HEK293 (cell line): ENCODE results near the gene FNDC1.

Experiments used
- CTCF ChIA-PET: fragments of 350-600 bp; formaldehyde crosslinking; extraction: SDS; loops from one replicate; lab custom pipeline; 2021; ENCODE audit warnings: antibody characterized with exemption; lab: Yijun Ruan, JAX
- POLR2A ChIA-PET: fragments of 300-600 bp; formaldehyde crosslinking; extraction: SDS; loops from one replicate; lab custom pipeline; 2020; ENCODE audit warnings: antibody characterized with exemption, inconsistent platforms; lab: Yijun Ruan, JAX
- H3K27ac ChIP-seq: fragments of 200-500 bp; sonication (Bioruptor generic); 2 replicates; pipeline ENCODE4 v1.5.1; 2014; ENCODE audit warnings: low read depth, low read length, control low read depth, inconsistent platforms; ENCODE audit errors: extremely low read depth
- H3K36me3 ChIP-seq, 2 experiments: fragments of 200-500 bp in 1 of 2; sonication (Bioruptor generic) in 1 of 2; 1 replicate in 1 of 2; 2 replicates in 1 of 2; pipeline ENCODE4 v1.5.1; 2014 to 2017; ENCODE audit warnings: inconsistent platforms in 2 of 2, low read length in 2 of 2; ENCODE audit not compliant: control insufficient read depth in 2 of 2, insufficient read depth in 1 of 2
- H3K4me1 ChIP-seq: fragments of 200-500 bp; sonication (Bioruptor generic); 2 replicates; pipeline ENCODE4 v1.5.1; 2014; ENCODE audit warnings: mild to moderate bottlenecking, low read length, inconsistent platforms; ENCODE audit not compliant: control insufficient read depth, insufficient read depth
- H3K4me3 ChIP-seq: 2 replicates; pipeline ENCODE4 v1.5.1; 2011; ENCODE audit warnings: low read depth, mild to moderate bottlenecking, control low read depth, low read length, moderate library complexity
- H3K9me3 ChIP-seq: fragments of 200-500 bp; sonication (Bioruptor generic); 2 replicates; pipeline ENCODE4 v1.5.1; 2014; ENCODE audit warnings: low read depth, low read length, inconsistent platforms; ENCODE audit not compliant: control insufficient read depth, insufficient read depth
- KLF10 ChIP-seq: fragments of 450-650 bp; IDR thresholded peaks from 2 replicates; pipeline ENCODE4 v1.5.1; 2018; ENCODE audit warnings: missing biosample characterization, mild to moderate bottlenecking, missing genetic modification characterization
- KLF8 ChIP-seq: fragments of 450-650 bp; formaldehyde crosslinking; IDR thresholded peaks from 2 replicates; pipeline ENCODE4 v1.5.1; 2016; ENCODE audit warnings: missing biosample characterization, missing genetic modification characterization
- MZF1 ChIP-seq: fragments of 450-650 bp; formaldehyde crosslinking; IDR thresholded peaks from 2 replicates; pipeline ENCODE4 v1.5.1; 2017; ENCODE audit warnings: missing biosample characterization, missing genetic modification characterization, borderline replicate concordance
- RBAK ChIP-seq: fragments of 450-650 bp; formaldehyde crosslinking; IDR thresholded peaks from 2 replicates; pipeline ENCODE4 v1.5.1; 2016; ENCODE audit warnings: missing biosample characterization, missing genetic modification characterization
- REPIN1 ChIP-seq: fragments of 450-650 bp; formaldehyde crosslinking; IDR thresholded peaks from 2 replicates; pipeline ENCODE4 v1.5.1; 2017; ENCODE audit warnings: missing biosample characterization, missing genetic modification characterization, low read depth
- ZBTB20 ChIP-seq: fragments of 450-650 bp; formaldehyde crosslinking; IDR thresholded peaks from 2 replicates; pipeline ENCODE4 v1.5.1; 2016; ENCODE audit warnings: missing biosample characterization, missing genetic modification characterization
- ZBTB49 ChIP-seq: fragments of 450-650 bp; formaldehyde crosslinking; IDR thresholded peaks from 2 replicates; pipeline ENCODE4 v1.5.1; 2016; ENCODE audit warnings: missing biosample characterization, missing genetic modification characterization, low read depth
- ZNF140 ChIP-seq: fragments of 450-650 bp; formaldehyde crosslinking; IDR thresholded peaks from 2 replicates; pipeline ENCODE4 v1.5.1; 2016; ENCODE audit warnings: missing biosample characterization, missing genetic modification characterization
- ZNF157 ChIP-seq: fragments of 450-650 bp; formaldehyde crosslinking; IDR thresholded peaks from 2 replicates; pipeline ENCODE4 v1.5.1; 2016; ENCODE audit warnings: missing biosample characterization, missing genetic modification characterization
- ZNF26 ChIP-seq: fragments of 450-650 bp; formaldehyde crosslinking; IDR thresholded peaks from 2 replicates; pipeline ENCODE4 v1.5.1; 2016; ENCODE audit warnings: missing biosample characterization, missing genetic modification characterization
- ZNF335 ChIP-seq: fragments of 450-650 bp; formaldehyde crosslinking; conservative IDR thresholded peaks from 2 replicates; pipeline ENCODE4 v1.5.1; 2016; ENCODE audit warnings: missing biosample characterization, missing genetic modification characterization
- ZNF449 ChIP-seq: fragments of 450-650 bp; formaldehyde crosslinking; IDR thresholded peaks from 2 replicates; pipeline ENCODE4 v1.5.1; 2017; ENCODE audit warnings: missing biosample characterization, mild to moderate bottlenecking, missing genetic modification characterization, moderate library complexity
- ZNF670 ChIP-seq: fragments of 450-650 bp; formaldehyde crosslinking; IDR thresholded peaks from 2 replicates; pipeline ENCODE4 v1.5.1; 2016; ENCODE audit warnings: missing biosample characterization, missing genetic modification characterization, low read depth
- ZNF677 ChIP-seq: fragments of 450-650 bp; IDR thresholded peaks from 2 replicates; pipeline ENCODE4 v1.5.0; 2018; ENCODE audit warnings: missing biosample characterization, mild to moderate bottlenecking, missing genetic modification characterization, moderate library complexity
- ZNF792 ChIP-seq: fragments of 450-650 bp; formaldehyde crosslinking; IDR thresholded peaks from 2 replicates; pipeline ENCODE4 v1.5.1; 2016; ENCODE audit warnings: missing biosample characterization, missing genetic modification characterization

The FNDC1 gene

GRCh38 chr6:159252955-159253508 is 83.8 kb downstream of the FNDC1 start (continued):
- TF ChIP-seq ZNF157 (tag by site-specific recombination) (no peak), MZF1 (tag by site-specific recombination) (no peak), KLF10 (peak; percentile 42; the same call in 1 of the 2 replicates), ZNF449 (no peak), KLF8 (tag by site-specific recombination) (0 out of 2 replicates have a peak, but pooled peaks have one; percentile 19), ZNF26 (tag by site-specific recombination) (no peak), REPIN1 (tag by site-specific recombination) (no peak)

- CTCF ChIA-PET = interaction anchor here (0.6 to 3.7 kb wide), 8 partner anchors 8 to 400 kb away, joined by 3 to 32 read pairs (median 7); no protein-coding TSS in a partner anchor
- POLR2A ChIA-PET = no interaction called here
- TF ChIP-seq ZBTB49 (tag by site-specific recombination) (no peak), ZBTB20 (peak; percentile 38; the same call in 1 of the 2 replicates), ZNF140 (tag by site-specific recombination) (no peak)
Observed at GRCh38 chr6:159254186-159254585, 85.0 kb downstream of the FNDC1 start.

GRCh38 chr6:159255434-159255951 is 86.3 kb downstream of the FNDC1 start:
- Histone ChIP-seq H3K36me3 (no peaks in the 10 kb centered on the region), H3K4me3 (no peak overlapping the region), H3K9me3 (no peaks in the 10 kb centered on the region), H3K27ac (no peak overlapping the region), H3K4me1 (no peaks in the 10 kb centered on the region)
- POLR2A ChIA-PET = no interaction called here
- CTCF ChIA-PET = interaction anchor here (1.1 to 3.3 kb wide), 4 partner anchors 20 to 399 kb away, joined by 3 to 26 read pairs (median 4); no protein-coding TSS in a partner anchor
- no peak for TF ChIP-seq RBAK
- TF ChIP-seq ZNF792 (tag by site-specific recombination) = no peak
- TF ChIP-seq ZNF677 (tag by site-specific recombination) = no peak
- TF ChIP-seq ZNF670 (tag by site-specific recombination) = no peak
- no peak for TF ChIP-seq ZNF335

More at GRCh38 chr6:159254186-159254585, 85.0 kb downstream of the FNDC1 start:
- Histone ChIP-seq H3K9me3 (no peaks in the 10 kb centered on the region), H3K36me3 (no peaks in the 10 kb centered on the region), H3K27ac (no peak overlapping the region), H3K4me1 (no peaks in the 10 kb centered on the region), H3K4me3 (no peak overlapping the region)
